H1 (cell line): ENCODE measurements around the gene NOX5. TPM values are rescaled to one million over a fixed set of nuclear protein-coding genes. Genes with fewer than 3 reads are reported as not detected.

Source experiments
- CTCF ChIA-PET: fragments of 300-600 bp; sonication (Branson Sonifier 250); formaldehyde crosslinking; loops from one replicate; lab custom pipeline; 2021; ENCODE audit not compliant: partially characterized antibody; lab: Charles Lee
- POLR2A ChIA-PET: fragments of 300-600 bp; sonication (Branson Sonifier 250); formaldehyde crosslinking; loops from one replicate; lab custom pipeline; 2021; ENCODE audit warnings: inconsistent platforms; ENCODE audit not compliant: partially characterized antibody; lab: Charles Lee
- DNase-seq, 2 experiments: peaks; one replicate each; pipeline versions ENCODE4 v3.0.0 to v3.0.0-alpha.2; 2010 to 2022; ENCODE audit warnings: low spot score in 2 of 2, low read depth in 1 of 2, mixed read lengths in 1 of 2
- FAIRE-seq: peaks from 2 replicates; lab custom pipeline; 2011; peaks lifted over from hg19 to GRCh38; lab: Jason Lieb, UNC
- H2AFZ ChIP-seq: 2 replicates; pipeline ENCODE4 v1.8.1; 2012; ENCODE audit warnings: low read length, inconsistent platforms
- H2AK5ac ChIP-seq: 2 replicates; pipeline ENCODE4 v1.6.1; 2013; ENCODE audit warnings: low read depth, low read length
- H2BK120ac ChIP-seq: replicated peaks from 2 replicates; pipeline ENCODE3; 2013; ENCODE audit warnings: low read depth, low read length, inconsistent platforms
- H2BK12ac ChIP-seq: 2 replicates; pipeline ENCODE4 v1.6.1; 2013; ENCODE audit warnings: low read depth, low read length
- H2BK15ac ChIP-seq: 2 replicates; pipeline ENCODE4 v1.6.1; 2013; ENCODE audit warnings: low read length
- H2BK20ac ChIP-seq: 2 replicates; pipeline ENCODE4 v1.6.1; 2013; ENCODE audit warnings: low read length
- H2BK5ac ChIP-seq: 2 replicates; pipeline ENCODE4 v1.6.1; 2013; ENCODE audit warnings: low read depth, low read length
- H3K14ac ChIP-seq: 2 replicates; pipeline ENCODE4 v1.6.1; 2013; ENCODE audit warnings: inconsistent platforms; ENCODE audit not compliant: insufficient read length
- H3K18ac ChIP-seq: 2 replicates; pipeline ENCODE4 v1.6.1; 2013; ENCODE audit warnings: low read length; ENCODE audit errors: extremely low read depth
- H3K23ac ChIP-seq: 2 replicates; pipeline ENCODE4 v1.6.1; 2013; ENCODE audit warnings: inconsistent platforms; ENCODE audit not compliant: insufficient read length
- H3K23me2 ChIP-seq: 2 replicates; pipeline ENCODE4 v1.6.1; 2013; ENCODE audit warnings: low read depth, low read length
- H3K27ac ChIP-seq: 2 replicates; pipeline ENCODE4 v1.6.1; 2011; ENCODE audit warnings: low read depth, low read length, inconsistent platforms
- H3K27me3 ChIP-seq, 4 experiments: replicated peaks in 1 of 4; 1 replicate in 1 of 4; 2 replicates in 3 of 4; pipeline versions ENCODE4 v1.6.1 to v1.8.1; 2011 to 2013; ENCODE audit warnings: low read length in 3 of 4, mild to moderate bottlenecking in 3 of 4, inconsistent platforms in 2 of 4, mixed read lengths in 2 of 4, moderate library complexity in 1 of 4; ENCODE audit not compliant: control insufficient read depth in 3 of 4, insufficient read depth in 3 of 4; ENCODE audit errors: extremely low read depth in 1 of 4
- H3K36me3 ChIP-seq, 4 experiments: 2 replicates each; pipeline versions ENCODE4 v1.6.1 to v1.8.1; 2011 to 2013; ENCODE audit warnings: mild to moderate bottlenecking in 4 of 4, low read length in 3 of 4, moderate library complexity in 2 of 4, control low read depth in 1 of 4, inconsistent platforms in 1 of 4; ENCODE audit not compliant: insufficient read depth in 4 of 4, control insufficient read depth in 2 of 4
- H3K4ac ChIP-seq: replicated peaks from 2 replicates; pipeline ENCODE3; 2013; ENCODE audit warnings: low read length, low read depth, mixed read lengths, inconsistent platforms; ENCODE audit not compliant: insufficient read length
- H3K4me1 ChIP-seq, 4 experiments: replicated peaks in 1 of 4; 1 replicate in 1 of 4; 2 replicates in 3 of 4; pipeline versions ENCODE4 v1.6.1 to v1.8.1; 2011 to 2013; ENCODE audit warnings: low read length in 3 of 4, inconsistent platforms in 2 of 4, mixed read lengths in 1 of 4; ENCODE audit not compliant: insufficient read depth in 4 of 4, control insufficient read depth in 3 of 4
- H3K4me2 ChIP-seq, 2 experiments: 2 replicates each; pipeline versions ENCODE4 v1.6.1 to v1.8.1; 2011 to 2013; ENCODE audit warnings: low read depth in 2 of 2, low read length in 2 of 2, control low read depth in 1 of 2, inconsistent platforms in 1 of 2, mild to moderate bottlenecking in 1 of 2; ENCODE audit not compliant: insufficient read depth in 1 of 2
- H3K4me3 ChIP-seq, 4 experiments: fragments of 200-600, 300-600 bp in 1 of 4; sonication (generic), shearing (Covaris generic), sonication (Bioruptor Twin) in 1 of 4; 2 replicates each; pipeline versions ENCODE4 v1.5.1 to v1.8.1; 2011 to 2016; ENCODE audit warnings: low read length in 4 of 4, low read depth in 3 of 4, control low read depth in 2 of 4, inconsistent platforms in 2 of 4, mild to moderate bottlenecking in 2 of 4, mixed read lengths in 1 of 4, moderate library complexity in 1 of 4; ENCODE audit not compliant: insufficient read depth in 2 of 4; ENCODE audit errors: extremely low read depth in 1 of 4
- H3K56ac ChIP-seq: replicated peaks from 2 replicates; pipeline ENCODE3; 2013; ENCODE audit warnings: low read depth, mild to moderate bottlenecking, mixed read lengths, low read length, inconsistent platforms; ENCODE audit not compliant: insufficient read length
- H3K79me1 ChIP-seq: 2 replicates; pipeline ENCODE4 v1.6.1; 2013; ENCODE audit warnings: low read depth, low read length, control low read depth
- H3K79me2 ChIP-seq, 2 experiments: 2 replicates each; pipeline versions ENCODE4 v1.6.1 to v1.8.1; 2012 to 2013; ENCODE audit warnings: low read length in 2 of 2, mild to moderate bottlenecking in 2 of 2, inconsistent platforms in 1 of 2; ENCODE audit not compliant: insufficient read depth in 2 of 2, control insufficient read depth in 1 of 2
- H3K9ac ChIP-seq, 4 experiments: replicated peaks in 1 of 4; 1 replicate in 1 of 4; 2 replicates in 3 of 4; pipeline versions ENCODE4 v1.6.1 to v1.8.1; 2011 to 2013; ENCODE audit warnings: low read depth in 3 of 4, low read length in 3 of 4, control low read depth in 2 of 4, mild to moderate bottlenecking in 2 of 4, moderate library complexity in 2 of 4, inconsistent platforms in 1 of 4; ENCODE audit errors: extremely low read depth in 1 of 4
- H3K9me3 ChIP-seq, 2 experiments: 2 replicates each; pipeline versions ENCODE4 v1.6.1 to v1.8.1; 2012 to 2013; ENCODE audit warnings: mild to moderate bottlenecking in 2 of 2, moderate library complexity in 2 of 2, control low read depth in 1 of 2, inconsistent platforms in 1 of 2, low read depth in 1 of 2, low read length in 1 of 2, mixed read lengths in 1 of 2; ENCODE audit not compliant: insufficient read depth in 2 of 2
- H4K20me1 ChIP-seq, 2 experiments: replicated peaks in 1 of 2; 2 replicates each; pipeline versions ENCODE3 to v1.8.1; 2011 to 2013; ENCODE audit warnings: inconsistent platforms in 2 of 2, low read length in 2 of 2, mild to moderate bottlenecking in 1 of 2; ENCODE audit not compliant: insufficient read depth in 2 of 2, control insufficient read depth in 1 of 2
- H4K5ac ChIP-seq: 2 replicates; pipeline ENCODE4 v1.6.1; 2013; ENCODE audit warnings: low read length, low read depth, mixed read lengths, inconsistent platforms; ENCODE audit not compliant: insufficient read length
- H4K8ac ChIP-seq: 2 replicates; pipeline ENCODE4 v1.8.0; 2013; ENCODE audit warnings: mild to moderate bottlenecking, moderate library complexity, low read length, inconsistent platforms; ENCODE audit not compliant: insufficient read depth; ENCODE audit errors: extremely low read depth
- H4K91ac ChIP-seq: replicated peaks from 2 replicates; pipeline ENCODE3; 2013; ENCODE audit warnings: low read length, mixed read lengths, inconsistent platforms; ENCODE audit not compliant: insufficient read length
- ATF2 ChIP-seq: IDR thresholded peaks from 2 replicates; pipeline ENCODE4 v1.6.1; 2012; ENCODE audit warnings: low read length, inconsistent platforms
- ATF3 ChIP-seq: IDR thresholded peaks from 2 replicates; pipeline ENCODE4 v1.6.1; 2011; ENCODE audit warnings: low read depth, mild to moderate bottlenecking, low read length; ENCODE audit not compliant: insufficient read depth
- CBX8 ChIP-seq: fragments of 300-800, 300-1000 bp; sonication (generic); IDR thresholded peaks from 2 replicates; pipeline ENCODE4 v1.7.1; 2016; ENCODE audit warnings: low read depth, low read length, borderline replicate concordance
- NANOG ChIP-seq: IDR thresholded peaks from 2 replicates; pipeline ENCODE4 v1.6.1; 2011; ENCODE audit warnings: low read length, low read depth, mild to moderate bottlenecking, inconsistent platforms; ENCODE audit not compliant: insufficient read depth, poor library complexity, severe bottlenecking
- RAD21 ChIP-seq, 2 experiments: IDR thresholded peaks in 1 of 2; conservative IDR thresholded peaks in 1 of 2; 2 replicates each; pipeline ENCODE4 v1.6.1; 2011; ENCODE audit warnings: low read depth in 2 of 2, low read length in 2 of 2, improper control_type of control experiment in 1 of 2, inconsistent platforms in 1 of 2, mild to moderate bottlenecking in 1 of 2, moderate library complexity in 1 of 2
- RBBP5 ChIP-seq: IDR thresholded peaks from 2 replicates; pipeline ENCODE4 v1.7.1; 2012; ENCODE audit warnings: low read depth, mild to moderate bottlenecking, inconsistent platforms, low read length, moderate library complexity, borderline replicate concordance
- SIN3A ChIP-seq, 2 experiments: IDR thresholded peaks in 1 of 2; conservative IDR thresholded peaks in 1 of 2; 2 replicates each; pipeline ENCODE4 v1.6.1; 2011 to 2012; ENCODE audit warnings: low read length in 2 of 2, improper control_type of control experiment in 1 of 2, low read depth in 1 of 2, mild to moderate bottlenecking in 1 of 2
- SIX5 ChIP-seq: IDR thresholded peaks from 2 replicates; pipeline ENCODE4 v1.6.1; 2011; ENCODE audit warnings: mild to moderate bottlenecking, low read depth, low read length
- SRF ChIP-seq: IDR thresholded peaks from 2 replicates; pipeline ENCODE4 v1.6.1; 2011; ENCODE audit warnings: mild to moderate bottlenecking, low read depth, low read length, moderate library complexity
- WGBS, 2 experiments: shearing (Covaris generic) in 1 of 2; methylation state at CpG; one replicate each; pipeline versions ENCODE4 v1.1.6 to v1.1.7; 2013 to 2015; ENCODE audit warnings: low lambda C conversion rate in 2 of 2, mixed read lengths in 2 of 2, inconsistent platforms in 1 of 2, low coverage in 1 of 2, missing lambda C conversion rate in 1 of 2; ENCODE audit not compliant: insufficient replicate concordance in 2 of 2, insufficient coverage in 1 of 2, insufficient read length in 1 of 2; ENCODE audit errors: extremely low coverage in 1 of 2, missing lambda C conversion rate in 1 of 2; 5-methylcytosine and 5-hydroxymethylcytosine counted together
- polyA plus RNA-seq, 7 experiments: library from polyadenylated mRNA; depleted of rRNA in 3 of 7; stranded (reverse) in 5 of 7; unstranded in 2 of 7; fragments of >200 nt in 5 of 7; fragments of 200-250 nt in 2 of 7; gene quantifications; 1 replicate in 5 of 7; 2 replicates in 1 of 7; 4 replicates in 1 of 7; pipeline versions ENCODE4 v1.2.1 to v1.2.3, GENCODE V29; 2011 to 2013; ENCODE audit warnings: missing spikeins in 2 of 7, mixed read lengths in 2 of 7
- total RNA-seq: library from RNA; stranded (reverse); fragmentation: NEBNext Ultra II Directional; extraction: Animal tissue kit (Norgen Biotek cat#: 25700); gene quantifications from 2 replicates; pipeline ENCODE4 v1.2.1, GENCODE V29; 2021

NOX5 gene
- total and polyA plus RNA-seq, 2 of the 8 experiments (the other 6 are each of a cell fraction or from before 2014, with no cell fraction given) = under 0.01 TPM; not detected in 1

- POLR2A ChIA-PET = interaction anchor here (1.2 to 1.5 kb wide), 3 partner anchors 9 to 23 kb away, joined by 3 to 5 read pairs (median 4); no protein-coding TSS in a partner anchor
- H2AK5ac ChIP-seq = no peak overlapping the region
- H3K79me1 ChIP-seq = no peaks in the 10 kb centered on the region
- no peak overlapping the region for H3K18ac ChIP-seq
- H2BK15ac ChIP-seq = no peak overlapping the region
- no peak overlapping the region for H3K27ac ChIP-seq
- H3K23ac ChIP-seq = no peak overlapping the region
- 100% methylated on average over 2 of the region's 2 CpGs; no CpG with 5 or more reads in 1 of the 2 experiments for WGBS, 2 experiments
- H4K20me1 ChIP-seq = no peaks in the 10 kb centered on the region
- H2BK5ac ChIP-seq = no peak overlapping the region
- no peak overlapping the region; the same call in 1 of the 2 replicates for H2BK12ac ChIP-seq
- no peaks in the 10 kb centered on the region for H3K36me3 ChIP-seq
- H2BK120ac ChIP-seq = no peak overlapping the region
- no peak overlapping the region for H4K8ac ChIP-seq
- CTCF ChIA-PET = interaction anchor here (0.7 to 1.2 kb wide), 5 partner anchors 9 to 129 kb away, joined by 3 to 4 read pairs (median 3); no protein-coding TSS in a partner anchor
- H3K4me3 ChIP-seq = no peak overlapping the region
- H3K27me3 ChIP-seq = no peaks in the 10 kb centered on the region; a peak in 1 of 7 replicates
- no peak overlapping the region for H3K56ac ChIP-seq
- H3K4me2 ChIP-seq = no peak overlapping the region
- no peak overlapping the region for H4K5ac ChIP-seq
- no peaks in the 10 kb centered on the region for H3K79me2 ChIP-seq
- no peak overlapping the region for H2BK20ac ChIP-seq
- no peak overlapping the region for H4K91ac ChIP-seq
- no peaks in the 10 kb centered on the region for H3K9me3 ChIP-seq
- FAIRE-seq (no peak), DNase-seq (no peak)
- no peak overlapping the region for H3K14ac ChIP-seq
- no peak overlapping the region for H2AFZ ChIP-seq
- H3K23me2 ChIP-seq = no peaks in the 10 kb centered on the region
- no peak overlapping the region for H3K9ac ChIP-seq
- no peak overlapping the region for H3K4ac ChIP-seq
- peaks cover 11 to 30% (median 21%) of the 10 kb centered on the region in 4 experiments for H3K4me1 ChIP-seq
- TF ChIP-seq CBX8 = no peak
- no peak for TF ChIP-seq SRF
- no peak for TF ChIP-seq RAD21 (IDR thresholded peaks at IDR 0.05 in 1 of 2, conservative IDR thresholded peaks at IDR 0.05 in 1 of 2; ENCODE audit: low read depth in 2 of 2, low read length in 2 of 2)
- TF ChIP-seq SIX5 = no peak
- no peak for TF ChIP-seq SIN3A (conservative IDR thresholded peaks at IDR 0.05 in 1 of 2, IDR thresholded peaks at IDR 0.05 in 1 of 2; ENCODE audit: low read depth in 1 of 2, low read length in 2 of 2)
- TF ChIP-seq ATF2 = no peak
- no peak for TF ChIP-seq NANOG
- no peak for TF ChIP-seq RBBP5
- TF ChIP-seq ATF3 = no peak
Observed at GRCh38 chr15:69096196-69096595, 81.7 kb downstream of the NOX5 start.
